NB4 (cell line): ENCODE results near the gene DNAJC6.

Source experiments
- DNase-seq: peaks from one replicate; pipeline ENCODE4 v3.0.0; 2010; ENCODE audit warnings: low read depth
- H3K4me3 ChIP-seq: one replicate; pipeline ENCODE4 v1.5.1; 2011; ENCODE audit warnings: mild to moderate bottlenecking, low read depth, low read length, moderate library complexity
- MYC ChIP-seq: IDR thresholded peaks from 2 replicates; pipeline ENCODE4 v1.6.1; 2011; ENCODE audit warnings: low read depth, low read length
- POLR2A ChIP-seq: IDR thresholded peaks from 2 replicates; pipeline ENCODE4 v1.6.1; 2011; ENCODE audit warnings: mild to moderate bottlenecking; ENCODE audit not compliant: insufficient read length; ENCODE audit errors: extremely low read depth
- TF ChIP-seq, protein P1 (sequence below): IDR thresholded peaks from 2 replicates; pipeline ENCODE4 v1.6.1; 2011; ENCODE audit warnings: low read depth, low read length
- TF ChIP-seq, protein P2 (sequence below): IDR thresholded peaks from one replicate; pipeline ENCODE4 v1.5.1; 2012; ENCODE audit warnings: low read depth, low read length

DNAJC6 gene

DNA sequence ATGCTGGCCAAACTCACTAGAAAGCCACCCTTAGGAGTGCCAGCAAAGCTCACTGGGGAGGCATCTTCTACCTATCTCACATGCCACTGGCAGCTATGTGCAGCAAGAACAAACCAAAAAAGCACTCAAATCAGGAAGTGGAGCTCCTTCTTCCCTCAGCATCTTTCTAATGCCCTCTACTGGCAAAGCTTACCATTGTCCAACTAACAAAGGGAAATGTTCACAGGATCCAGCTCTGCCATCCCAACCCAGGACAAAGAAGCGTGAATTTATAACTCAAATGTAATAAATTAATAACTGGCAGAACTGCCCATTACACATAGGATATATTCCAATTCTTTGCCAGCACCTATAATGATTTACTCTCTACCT is 150.0 kb downstream of the DNAJC6 start:
- H3K4me3 ChIP-seq, result no peak overlapping the region
- DNase-seq, result peak; percentile 44
- TF ChIP-seq MYC (no peak), POLR2A (no peak)
- TF ChIP-seq, protein P1, sequence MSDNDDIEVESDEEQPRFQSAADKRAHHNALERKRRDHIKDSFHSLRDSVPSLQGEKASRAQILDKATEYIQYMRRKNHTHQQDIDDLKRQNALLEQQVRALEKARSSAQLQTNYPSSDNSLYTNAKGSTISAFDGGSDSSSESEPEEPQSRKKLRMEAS, result no peak
- TF ChIP-seq, protein P2, sequence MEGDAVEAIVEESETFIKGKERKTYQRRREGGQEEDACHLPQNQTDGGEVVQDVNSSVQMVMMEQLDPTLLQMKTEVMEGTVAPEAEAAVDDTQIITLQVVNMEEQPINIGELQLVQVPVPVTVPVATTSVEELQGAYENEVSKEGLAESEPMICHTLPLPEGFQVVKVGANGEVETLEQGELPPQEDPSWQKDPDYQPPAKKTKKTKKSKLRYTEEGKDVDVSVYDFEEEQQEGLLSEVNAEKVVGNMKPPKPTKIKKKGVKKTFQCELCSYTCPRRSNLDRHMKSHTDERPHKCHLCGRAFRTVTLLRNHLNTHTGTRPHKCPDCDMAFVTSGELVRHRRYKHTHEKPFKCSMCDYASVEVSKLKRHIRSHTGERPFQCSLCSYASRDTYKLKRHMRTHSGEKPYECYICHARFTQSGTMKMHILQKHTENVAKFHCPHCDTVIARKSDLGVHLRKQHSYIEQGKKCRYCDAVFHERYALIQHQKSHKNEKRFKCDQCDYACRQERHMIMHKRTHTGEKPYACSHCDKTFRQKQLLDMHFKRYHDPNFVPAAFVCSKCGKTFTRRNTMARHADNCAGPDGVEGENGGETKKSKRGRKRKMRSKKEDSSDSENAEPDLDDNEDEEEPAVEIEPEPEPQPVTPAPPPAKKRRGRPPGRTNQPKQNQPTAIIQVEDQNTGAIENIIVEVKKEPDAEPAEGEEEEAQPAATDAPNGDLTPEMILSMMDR, result peak; percentile 52
